DMS 273 treated with DMSO at 0.1 percent for 48 hours (cell line): ENCODE data around the gene CAMSAP3.
A peak's percentile ranks its signal among the peaks of the same experiment; 100 is the strongest.
"Not testable (repeated sequence)": the region's sequence is repeated elsewhere in the genome, so short reads cannot be mapped to it uniquely, and the experiment has no call there.

Source experiments
- DNase-seq: peaks from one replicate; lab custom pipeline; 2025; lab: John Stamatoyannopoulos, UW

The CAMSAP3 gene

DNA sequence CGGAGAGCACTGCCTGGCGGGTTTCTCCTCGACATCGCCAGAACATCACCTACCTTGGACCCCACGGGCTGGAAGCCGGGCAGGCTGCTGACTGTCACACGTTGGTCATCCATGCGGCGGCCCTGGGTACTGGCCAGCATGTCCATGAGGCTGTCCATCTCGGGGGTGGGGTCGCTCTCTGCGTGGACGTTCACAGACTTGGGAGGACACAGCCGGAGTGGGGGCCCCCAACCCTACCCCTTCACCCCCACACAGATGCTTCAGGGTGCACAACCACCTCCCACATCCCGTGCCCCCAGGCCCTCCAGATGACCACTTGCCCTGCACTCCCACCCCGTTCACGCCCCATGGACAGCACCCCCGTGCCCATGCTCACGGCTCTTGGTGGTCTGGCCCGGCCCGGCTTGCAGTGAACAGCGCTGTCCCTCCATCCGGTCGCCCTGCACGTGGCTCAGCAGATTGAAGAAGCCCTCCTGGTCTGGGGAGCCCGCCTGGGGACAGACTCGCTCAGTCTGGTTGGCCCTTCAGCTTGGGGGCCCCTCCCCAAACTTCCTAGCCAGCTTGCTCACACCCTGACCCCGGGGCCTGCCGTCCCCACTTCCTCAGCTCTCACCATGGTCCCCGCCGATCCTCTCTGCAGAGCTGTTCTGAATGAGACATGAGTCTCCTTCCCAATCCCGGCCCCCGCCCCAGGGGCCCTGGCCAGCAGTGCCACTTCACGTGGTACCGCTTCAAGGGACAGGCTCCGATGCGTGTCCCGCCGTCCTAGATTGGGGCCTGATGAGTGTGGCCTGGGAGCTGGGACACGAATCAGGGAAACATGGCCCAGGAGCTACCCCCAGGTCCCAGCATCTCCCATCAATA is 36.9 kb downstream of the CAMSAP3 start:
- no peak for DNase-seq

DNA sequence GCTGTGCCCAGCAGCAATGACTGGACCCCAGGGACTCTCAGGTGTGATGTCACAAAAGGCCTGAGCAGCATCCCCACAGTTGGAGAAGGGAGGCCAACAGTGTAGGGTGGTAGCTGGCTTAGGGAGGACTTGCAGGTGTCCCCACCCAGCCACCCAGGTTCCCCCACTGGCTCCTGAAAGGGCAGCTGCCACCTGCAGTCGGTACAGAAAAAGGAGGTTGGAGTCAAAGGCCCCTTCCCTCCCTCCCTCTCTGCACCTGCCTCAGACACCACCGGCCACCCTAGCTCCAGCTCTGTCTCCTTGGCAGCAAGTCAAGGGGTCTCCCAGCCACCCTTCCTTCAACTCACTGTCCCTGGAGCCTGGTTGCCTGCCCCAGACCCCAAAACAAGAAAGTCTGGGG is 38.0 kb downstream of the CAMSAP3 start, which contains the start of gene PCP2:
PCP2 (minus strand) TSS at position 22 of the 400 bp plus-strand sequence. CDS start 262 bp downstream, outside the sequence.
- DNase-seq: no peak

DNA sequence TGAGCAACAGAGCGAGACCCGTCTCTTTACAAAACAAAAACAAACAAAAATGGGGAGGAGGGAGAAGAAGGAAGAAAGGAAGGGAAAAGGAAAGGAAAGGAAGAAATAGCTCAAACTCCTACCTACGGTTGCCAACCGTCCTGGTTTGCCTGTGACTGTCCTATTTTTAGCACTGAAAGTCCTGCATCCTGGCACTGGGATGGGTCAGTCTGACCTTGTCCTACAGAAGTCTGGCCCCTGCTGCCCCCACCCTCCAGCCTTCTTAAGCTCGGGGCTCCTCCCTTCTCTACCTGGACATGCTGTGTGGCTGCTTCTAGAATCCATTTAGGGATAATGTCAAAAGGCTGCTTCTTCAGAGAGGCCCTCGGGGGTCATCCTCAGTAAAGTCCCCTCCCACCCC is 40.0 kb downstream of the CAMSAP3 start:
- no peak for DNase-seq

DNA sequence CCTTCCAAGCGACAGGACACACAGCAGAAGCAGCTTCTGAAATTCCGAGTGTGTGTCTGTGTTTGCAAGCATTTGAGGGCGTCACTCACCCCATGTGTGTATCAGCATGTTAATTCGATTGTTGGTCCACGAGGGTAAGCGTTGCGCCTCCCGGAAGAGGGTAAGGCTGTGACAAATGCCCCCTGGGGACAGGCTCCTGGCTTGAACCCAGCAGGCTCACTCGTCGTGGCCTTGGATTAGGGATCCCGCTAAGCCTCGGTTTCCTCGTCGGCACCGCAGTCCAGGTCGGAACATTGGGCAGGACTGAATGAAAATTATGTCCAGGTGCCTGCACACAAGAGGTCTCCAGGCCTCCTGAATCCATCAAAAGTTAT is 40.6 kb downstream of the CAMSAP3 start:
- no peak for DNase-seq

DNA sequence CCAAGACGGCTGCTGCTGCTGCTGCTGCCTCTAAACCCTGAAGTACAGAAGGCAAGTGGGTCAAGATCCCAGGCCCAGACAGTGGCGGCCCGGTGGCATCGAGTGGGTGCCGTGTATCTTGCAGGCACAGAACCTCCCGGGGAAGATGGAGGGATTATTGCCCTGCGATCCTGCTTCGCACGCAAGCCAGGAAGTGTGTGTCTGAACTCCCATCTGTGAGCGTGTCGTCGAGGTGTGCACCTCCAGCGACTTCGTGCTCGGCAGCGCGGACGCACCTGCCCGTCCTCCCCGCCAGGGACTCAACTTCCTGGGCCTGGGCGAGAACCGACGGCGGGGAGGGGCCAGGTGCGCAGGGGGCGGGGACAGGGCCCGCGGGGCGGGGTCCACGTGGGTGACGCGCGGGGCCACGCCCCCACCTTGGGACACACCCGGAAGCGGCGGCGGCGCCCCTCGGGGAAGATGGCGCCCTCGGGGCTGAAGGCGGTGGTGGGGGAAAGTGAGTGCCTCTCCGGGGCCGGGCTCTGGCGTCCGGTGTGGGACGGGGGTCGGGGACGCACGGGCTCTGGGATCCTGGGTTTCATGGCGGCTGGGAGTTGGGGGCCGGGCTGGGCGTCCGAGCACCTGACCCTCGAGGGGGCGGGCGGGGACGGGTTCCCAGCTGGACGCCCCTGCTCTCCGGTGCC is 41.2 kb downstream of the CAMSAP3 start, which contains the start of gene STXBP2:
STXBP2 (plus strand) TSS at position 420 of the 683 bp plus-strand sequence; CDS start at position 460, 40 bp downstream.
- no peak for DNase-seq

DNA sequence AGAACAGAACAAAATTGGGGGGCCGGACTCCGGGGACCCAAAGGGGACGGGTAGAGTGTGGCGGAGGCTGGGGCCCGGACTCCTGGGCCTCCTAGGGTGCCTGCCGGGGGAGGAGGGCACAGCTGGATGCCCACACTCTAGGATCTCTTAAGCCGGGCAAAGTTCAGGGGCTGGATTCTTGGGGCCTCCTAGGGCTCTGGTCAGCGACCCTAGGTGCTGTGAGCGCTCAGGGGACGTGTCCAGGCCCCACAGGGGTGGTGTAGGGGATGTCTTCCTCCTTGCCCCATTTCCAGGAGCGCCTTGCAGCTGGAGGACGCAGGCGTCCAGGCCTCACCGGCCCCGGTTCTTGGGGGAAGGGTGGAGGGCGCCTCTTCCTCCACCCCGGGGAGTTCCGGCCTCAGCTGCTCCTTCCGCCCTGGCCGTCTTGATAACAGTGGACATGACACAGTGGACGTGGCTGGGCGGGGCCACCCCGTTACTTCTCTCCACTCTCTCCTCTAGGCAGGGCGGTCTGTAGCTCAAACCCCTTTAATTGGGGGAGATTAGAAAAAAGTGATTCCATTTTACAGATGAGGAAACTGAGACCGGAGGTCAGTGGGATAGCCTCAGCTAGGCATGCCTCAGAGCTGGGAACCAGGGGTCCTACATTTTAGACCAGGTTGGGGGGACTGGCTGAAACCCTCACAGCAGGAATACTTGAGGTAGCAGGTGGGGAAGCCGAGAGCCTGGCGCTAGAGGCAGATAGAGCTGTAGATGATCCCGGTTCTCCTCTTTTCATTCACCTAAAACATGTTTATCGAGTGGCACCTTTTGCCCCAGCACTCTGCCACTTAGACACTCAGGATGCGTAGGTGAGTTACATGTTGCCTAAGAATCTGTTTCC is 42.0 kb downstream of the CAMSAP3 start:
- DNase-seq: no peak

DNA sequence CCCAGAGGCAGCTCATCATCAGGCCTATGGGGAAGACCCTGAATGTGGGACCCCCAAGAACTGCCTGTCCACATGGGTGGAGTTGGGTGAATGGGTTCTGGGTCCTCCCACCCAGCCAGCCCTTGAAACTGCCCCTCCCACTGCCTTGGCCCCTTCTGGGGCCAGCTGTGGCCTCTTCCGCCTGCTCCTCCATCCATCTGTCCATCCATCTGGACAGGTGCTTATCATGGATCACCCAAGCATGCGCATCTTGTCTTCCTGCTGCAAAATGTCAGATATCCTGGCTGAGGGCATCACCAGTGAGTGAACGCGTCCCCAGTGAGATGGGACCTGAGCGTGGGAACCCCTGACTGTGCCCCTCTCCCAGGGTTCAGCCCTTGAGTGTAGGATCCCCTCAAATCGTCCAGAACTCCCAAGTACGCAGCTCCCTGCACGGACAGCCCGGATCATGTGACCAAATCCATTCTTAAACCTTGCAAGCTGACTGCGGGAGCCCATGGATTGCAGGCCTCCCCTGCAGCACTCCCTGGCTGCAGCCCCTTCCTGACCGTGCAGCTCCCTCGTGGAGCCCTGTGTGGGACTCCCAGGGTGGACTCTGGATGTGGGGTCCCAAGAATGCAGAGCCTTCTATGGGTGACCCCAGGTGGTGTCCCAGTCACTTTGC is 43.3 kb downstream of the CAMSAP3 start:
- peak; percentile 78 for DNase-seq

DNA sequence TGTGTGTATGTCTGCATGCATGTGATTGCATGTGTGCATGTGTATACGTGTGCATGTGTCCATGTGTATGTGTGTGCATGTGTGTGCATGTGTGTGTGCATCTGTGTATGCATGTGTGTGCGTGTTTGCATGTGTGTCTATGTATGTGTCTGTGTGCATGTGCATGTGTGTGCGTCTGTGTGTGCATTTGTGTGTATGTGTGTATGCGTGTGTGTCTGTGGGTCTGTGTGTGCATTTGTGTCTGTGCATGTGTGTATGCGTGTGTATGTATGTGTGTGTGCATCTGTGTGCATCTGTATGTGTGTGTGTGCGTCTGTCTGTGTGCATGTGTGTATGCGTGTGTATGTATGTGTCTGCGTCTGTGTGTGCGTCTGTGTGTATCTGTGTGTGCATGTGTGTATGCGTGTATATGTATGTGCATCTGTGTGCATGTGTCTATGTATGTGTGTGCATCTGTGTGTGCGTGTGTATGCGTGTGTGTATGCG is 44.2 kb downstream of the CAMSAP3 start:
- no peak for DNase-seq

DNA sequence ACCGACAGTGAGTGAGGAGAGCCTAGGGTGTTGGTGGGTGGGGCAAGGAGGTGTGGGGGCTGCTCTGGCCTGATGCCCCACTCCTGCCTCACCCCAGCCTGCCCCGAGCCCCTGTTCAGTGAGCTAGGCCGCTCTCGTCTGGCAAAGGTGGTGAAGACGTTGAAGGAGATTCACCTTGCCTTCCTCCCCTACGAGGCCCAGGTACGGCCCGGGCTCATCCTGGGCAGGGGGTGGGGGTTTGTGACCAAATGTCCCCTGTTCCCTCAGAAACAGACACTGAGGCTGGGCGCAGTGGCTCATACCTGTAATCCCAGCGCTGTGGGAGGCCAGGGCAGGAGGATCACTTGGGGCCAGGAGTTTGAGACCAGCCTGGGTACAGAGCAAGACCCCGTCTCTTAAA is 45.1 kb downstream of the CAMSAP3 start:
- DNase-seq: no peak

DNA sequence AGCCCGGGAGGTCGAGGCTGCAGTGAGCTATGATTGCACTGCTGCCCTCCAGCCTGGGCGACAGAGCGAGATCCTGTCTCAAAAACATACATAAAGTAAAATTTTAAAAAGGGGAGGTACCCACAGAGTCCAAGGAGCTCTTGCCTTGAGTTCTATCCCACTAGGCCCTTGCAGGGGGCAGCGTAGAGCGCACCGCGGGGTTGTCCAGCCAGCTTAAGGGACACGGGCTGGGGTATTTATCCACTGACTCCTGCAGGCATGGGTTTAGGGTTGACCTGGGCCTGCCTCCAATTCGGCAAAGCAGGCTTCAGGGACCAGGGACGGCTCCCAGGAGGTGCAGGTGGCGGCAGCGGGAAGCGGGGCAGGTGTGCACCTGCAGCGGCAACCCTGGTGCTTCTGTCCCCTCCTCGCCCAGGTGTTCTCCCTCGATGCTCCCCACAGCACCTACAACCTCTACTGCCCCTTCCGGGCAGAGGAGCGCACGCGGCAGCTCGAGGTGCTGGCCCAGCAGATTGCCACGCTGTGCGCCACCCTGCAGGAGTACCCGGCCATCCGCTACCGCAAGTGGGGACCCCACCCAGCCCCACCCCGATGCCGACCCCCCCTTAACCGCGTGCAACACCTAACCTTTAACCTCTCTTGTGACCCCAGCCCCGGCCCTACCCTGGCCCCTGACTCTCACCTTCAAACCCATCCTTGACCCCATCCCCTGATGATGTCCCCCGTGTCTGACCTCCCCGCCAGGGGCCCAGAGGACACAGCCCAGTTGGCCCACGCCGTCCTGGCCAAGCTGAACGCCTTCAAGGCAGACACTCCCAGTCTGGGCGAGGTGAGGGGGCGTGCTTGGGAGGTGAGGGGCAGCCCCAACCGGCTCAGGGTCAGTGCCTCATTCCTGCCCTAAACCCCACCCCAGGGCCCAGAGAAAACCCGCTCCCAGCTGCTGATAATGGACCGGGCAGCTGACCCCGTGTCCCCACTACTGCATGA is 45.9 kb downstream of the CAMSAP3 start:
- DNase-seq: no peak

DNA sequence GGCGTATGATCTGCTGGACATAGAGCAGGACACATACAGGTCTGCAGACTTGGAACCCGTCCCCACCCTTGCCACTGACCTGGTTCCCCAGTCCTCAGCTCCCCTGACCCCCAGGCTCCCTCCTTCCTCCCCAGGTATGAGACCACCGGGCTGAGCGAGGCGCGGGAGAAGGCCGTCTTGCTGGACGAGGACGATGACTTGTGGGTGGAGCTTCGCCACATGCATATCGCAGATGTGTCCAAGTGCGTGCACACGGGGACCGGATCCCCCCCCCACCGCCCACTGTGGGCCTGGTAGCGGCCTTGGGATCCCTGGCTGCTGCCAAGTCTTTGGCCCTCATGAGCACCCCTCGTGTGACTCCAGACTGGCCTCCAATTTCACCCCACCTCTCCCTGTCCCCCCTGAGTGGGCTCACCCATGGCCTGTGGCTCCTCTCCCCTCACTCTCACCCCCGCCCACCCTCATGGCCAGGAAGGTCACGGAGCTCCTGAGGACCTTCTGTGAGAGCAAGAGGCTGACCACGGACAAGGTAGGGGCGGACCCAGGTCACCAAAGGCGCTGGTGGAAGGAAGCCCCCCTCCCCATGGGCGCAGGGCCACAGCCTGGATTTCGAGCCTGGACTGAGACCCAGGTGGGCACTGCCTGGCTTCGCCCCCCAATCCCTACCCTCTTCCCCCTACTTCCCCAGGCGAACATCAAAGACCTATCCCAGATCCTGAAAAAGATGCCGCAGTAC is 46.8 kb downstream of the CAMSAP3 start:
- no peak for DNase-seq

DNA sequence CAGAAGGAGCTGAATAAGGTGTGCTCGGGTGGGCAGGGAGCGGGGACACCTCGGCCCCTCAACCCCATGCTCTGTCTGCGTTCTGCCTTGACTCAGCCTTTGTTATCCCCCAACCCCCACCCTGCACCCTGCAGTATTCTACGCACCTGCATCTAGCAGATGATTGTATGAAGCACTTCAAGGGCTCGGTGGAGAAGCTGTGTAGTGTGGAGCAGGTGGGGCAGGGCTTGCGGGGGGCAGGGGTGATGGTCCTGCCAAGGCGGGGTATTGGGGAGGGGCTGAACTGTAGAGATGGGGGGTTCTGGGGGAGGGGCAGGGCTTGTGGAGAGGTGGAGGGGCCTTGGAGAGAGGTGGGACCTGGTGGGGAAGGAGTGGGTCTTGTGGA is 47.4 kb downstream of the CAMSAP3 start:
- no peak for DNase-seq

DNA sequence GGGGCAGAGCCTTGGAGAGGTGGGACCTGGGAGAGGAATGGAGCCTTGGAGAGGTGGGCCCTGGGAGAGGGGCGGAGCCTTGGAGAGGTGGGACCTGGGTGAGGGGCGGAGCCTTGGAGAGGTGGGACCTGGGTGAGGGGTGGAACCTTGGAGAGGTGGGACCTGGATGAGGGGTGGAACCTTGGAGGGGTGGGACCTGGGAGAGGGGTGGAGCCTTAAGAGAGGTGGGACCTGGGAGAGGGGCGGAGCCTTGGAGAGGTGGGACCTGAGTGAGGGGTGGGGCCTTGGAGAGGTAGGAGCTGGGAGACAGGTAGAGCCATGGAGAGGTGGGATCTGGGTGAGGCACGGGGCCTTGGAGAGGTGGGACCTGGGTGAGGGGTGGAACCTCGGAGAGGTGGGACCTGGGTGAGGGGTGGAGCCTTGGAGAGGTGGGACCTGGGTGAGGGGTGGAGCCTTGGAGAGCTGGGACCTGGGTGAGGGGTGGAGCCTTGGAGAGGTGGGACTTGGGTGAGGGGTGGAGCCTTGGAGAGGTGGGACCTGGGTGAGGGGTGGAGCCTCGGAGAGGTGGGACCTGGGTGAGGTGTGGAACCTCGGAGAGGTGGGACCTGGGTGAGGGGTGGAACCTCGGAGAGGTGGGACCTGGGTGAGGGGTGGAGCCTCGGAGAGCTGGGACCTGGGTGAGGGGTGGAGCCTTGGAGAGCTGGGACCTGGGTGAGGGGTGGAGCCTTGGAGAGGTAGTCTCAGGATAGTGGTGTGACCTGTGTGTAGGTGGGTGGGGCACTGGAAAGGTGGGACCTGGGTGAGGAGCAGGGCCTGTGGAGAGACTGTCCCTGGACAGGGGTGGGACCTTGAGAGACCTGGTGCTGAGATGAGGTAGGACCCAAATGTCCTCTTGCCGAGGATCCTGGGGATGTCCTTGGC is 48.2 kb downstream of the CAMSAP3 start:
- not testable (repeated sequence) for DNase-seq

DNA sequence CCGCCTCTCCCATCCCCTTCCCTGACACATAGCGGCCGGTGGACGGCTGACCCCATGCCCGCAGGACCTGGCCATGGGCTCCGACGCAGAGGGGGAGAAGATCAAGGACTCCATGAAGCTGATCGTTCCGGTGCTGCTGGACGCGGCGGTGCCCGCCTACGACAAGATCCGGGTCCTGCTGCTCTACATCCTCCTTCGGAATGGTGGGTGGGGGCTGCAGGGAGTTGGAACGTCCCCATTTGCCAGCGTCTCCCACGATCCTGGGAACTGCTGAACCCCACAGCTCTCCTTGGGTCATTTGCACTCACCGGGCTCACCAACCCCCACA is 48.9 kb downstream of the CAMSAP3 start:
- DNase-seq: no peak

DNA sequence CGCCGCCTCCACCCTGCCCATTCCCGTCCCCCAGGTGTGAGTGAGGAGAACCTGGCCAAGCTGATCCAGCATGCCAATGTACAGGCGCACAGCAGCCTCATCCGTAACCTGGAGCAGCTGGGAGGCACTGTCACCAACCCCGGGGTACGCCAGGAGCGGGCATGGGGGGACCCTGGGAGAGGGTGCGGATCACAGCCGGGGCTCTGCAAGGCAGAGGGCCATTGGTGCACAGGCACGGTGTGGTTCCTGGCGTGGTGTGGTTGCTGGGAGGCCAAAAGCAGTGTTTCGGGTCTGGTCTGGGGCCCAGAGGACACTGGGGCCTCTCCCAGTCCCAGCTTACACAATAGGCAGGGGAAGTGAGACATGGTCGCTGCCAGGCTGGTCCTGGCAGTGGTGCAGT is 49.5 kb downstream of the CAMSAP3 start:
- DNase-seq: no peak

DNA sequence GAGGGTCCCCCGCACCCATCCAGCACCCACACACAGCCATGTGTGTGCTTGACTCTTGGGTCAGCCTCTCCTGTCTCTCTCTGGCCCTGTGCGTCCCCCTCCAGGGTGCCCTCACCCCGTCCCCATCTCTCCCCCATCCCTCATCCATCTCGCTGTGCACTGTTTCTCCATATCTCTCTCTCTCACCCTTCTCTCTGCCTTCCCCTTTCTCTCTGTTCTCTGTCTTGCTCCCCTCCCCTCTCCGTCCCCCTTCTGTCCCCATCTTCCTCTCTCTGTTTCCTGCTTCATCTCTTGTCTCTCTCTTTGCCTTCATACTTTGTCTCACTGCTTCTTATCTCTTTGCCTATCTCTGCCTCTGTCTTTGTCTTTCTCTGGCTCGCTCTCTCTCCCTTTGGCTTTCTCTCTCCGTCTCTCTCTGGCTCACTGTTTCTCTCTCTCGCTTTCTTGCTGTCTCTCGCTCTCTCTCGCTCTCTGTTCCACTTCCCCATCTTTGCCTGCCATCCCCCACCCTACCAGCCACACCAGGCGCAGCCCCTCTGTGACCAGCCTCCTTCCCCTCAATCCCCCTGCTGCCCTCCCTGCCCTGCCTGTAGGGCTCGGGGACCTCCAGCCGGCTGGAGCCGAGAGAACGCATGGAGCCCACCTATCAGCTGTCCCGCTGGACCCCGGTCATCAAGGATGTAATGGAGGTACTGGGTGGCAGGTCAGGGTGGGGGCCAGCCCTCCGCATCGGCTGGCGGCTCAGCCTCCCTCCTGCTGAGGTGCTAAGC is 50.2 kb downstream of the CAMSAP3 start:
- DNase-seq: no peak

DNA sequence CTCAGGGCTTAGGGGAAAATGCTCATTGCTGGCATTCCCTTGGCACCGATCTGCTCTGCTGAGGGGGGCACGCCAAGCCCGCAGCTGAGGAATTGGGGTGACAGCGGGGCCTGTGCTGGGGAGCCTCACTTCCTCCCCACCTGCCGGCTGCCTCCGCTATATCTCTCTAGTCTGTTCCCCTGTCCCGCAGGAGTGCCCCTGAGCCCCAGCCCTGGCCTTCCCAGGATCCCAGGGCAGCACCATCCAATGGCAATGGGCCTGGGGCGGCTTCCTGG is 50.7 kb downstream of the CAMSAP3 start:
- DNase-seq: no peak

DNA sequence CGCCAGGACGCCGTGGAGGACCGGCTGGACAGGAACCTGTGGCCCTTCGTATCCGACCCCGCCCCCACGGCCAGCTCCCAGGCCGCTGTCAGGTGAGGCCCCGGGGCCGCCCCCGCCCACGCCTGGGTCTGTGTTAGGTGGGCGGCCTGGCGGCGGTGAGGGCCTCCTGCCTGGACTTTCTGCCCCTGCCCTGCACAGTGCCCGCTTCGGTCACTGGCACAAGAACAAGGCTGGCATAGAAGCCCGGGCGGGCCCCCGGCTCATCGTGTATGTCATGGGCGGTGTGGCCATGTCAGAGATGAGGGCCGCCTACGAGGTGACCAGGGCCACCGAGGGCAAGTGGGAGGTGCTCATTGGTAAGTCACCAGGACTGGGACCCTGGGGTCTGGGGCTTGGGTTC is 51.5 kb downstream of the CAMSAP3 start:
- no peak for DNase-seq
